GM21367 (cell line): Measurements from ENCODE around the gene SCFD2.

Source experiments
- ATAC-seq: cut with Tn5 transposase; IDR thresholded peaks from one replicate; pipeline ENCODE4 v1.9.1; 2021; ENCODE audit not compliant: unreplicated experiment

Gene SCFD2

GRCh38 chr4:52868133-52868532, 497.7 kb downstream of the SCFD2 start:
- ATAC-seq = no peak

GRCh38 chr4:52867163-52867562, 498.7 kb downstream of the SCFD2 start:
- ATAC-seq = no peak

DNA sequence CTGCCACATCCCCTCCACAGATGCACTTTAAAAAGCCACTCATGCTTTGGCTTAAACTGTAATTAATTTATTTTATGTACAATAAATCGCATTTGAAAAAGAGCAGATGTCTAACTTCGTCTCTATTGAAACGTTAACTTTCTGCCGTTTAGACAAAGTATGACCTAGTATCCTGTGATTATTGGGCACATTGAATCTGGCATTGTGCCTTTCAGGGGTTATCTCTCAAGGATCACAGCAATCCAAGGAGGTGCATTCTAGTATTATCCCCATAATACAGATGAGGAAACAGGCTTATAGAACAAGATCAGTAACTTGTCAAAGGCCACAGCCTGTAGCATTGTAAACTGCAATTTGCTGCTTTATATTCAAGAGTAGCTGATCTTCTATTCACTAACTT, 499.1 kb downstream of the SCFD2 start:
- no peak for ATAC-seq

DNA sequence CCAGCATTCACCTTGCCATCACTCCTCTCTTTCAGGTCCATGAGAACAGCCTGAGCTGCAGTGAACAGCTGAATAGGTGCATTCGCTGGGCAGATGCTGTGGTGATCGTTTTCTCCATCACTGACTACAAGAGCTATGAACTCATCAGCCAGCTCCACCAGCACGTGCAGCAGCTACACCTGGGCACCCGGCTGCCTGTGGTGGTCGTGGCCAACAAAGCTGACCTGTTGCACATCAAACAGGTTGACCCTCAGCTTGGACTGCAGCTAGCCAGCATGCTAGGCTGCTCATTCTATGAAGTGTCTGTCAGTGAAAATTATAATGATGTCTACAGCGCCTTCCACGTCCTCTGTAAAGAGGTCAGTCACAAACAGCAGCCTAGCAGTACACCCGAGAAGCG, 500.6 kb downstream of the SCFD2 start:
- ATAC-seq = no peak

DNA sequence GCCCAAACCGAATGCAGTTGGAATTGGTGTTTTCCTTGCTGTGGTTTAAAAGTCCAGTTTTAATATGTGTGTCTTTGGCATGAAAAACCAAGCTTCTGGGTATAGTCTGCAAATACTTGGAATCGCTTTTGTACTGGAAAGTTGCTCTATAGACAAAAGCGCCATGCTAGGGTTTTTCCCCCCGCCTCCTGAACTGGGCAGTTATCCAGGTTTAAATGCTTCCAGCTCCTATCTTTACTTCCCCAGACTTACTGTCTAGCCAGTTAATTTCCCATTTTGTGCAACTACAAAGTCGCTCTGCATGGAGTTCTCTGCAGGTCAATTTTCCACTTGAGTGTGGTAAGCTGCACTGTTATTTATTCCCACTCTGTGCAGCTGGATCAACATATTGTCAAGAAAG, 501.1 kb downstream of the SCFD2 start:
- ATAC-seq = no peak

DNA sequence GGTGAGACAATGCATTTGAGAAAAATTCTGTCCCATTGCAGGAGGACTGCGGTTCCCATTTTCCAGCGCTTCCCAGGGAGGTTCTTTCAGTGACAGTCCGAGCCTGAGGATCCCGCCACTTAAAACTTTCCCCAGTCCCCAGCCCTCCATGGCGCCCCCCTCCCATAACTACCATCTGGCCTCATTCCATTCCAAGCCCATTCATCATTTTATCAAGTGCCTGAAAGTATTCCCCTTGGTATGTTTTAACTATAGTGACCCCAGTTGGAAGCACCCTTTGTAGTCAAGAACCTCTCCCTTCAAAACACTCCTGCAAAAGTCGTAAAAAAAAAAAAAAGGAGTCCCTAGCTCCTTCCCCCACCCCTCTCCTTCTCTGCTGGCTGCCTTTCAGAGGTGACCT, 502.5 kb downstream of the SCFD2 start:
- no peak for ATAC-seq

DNA sequence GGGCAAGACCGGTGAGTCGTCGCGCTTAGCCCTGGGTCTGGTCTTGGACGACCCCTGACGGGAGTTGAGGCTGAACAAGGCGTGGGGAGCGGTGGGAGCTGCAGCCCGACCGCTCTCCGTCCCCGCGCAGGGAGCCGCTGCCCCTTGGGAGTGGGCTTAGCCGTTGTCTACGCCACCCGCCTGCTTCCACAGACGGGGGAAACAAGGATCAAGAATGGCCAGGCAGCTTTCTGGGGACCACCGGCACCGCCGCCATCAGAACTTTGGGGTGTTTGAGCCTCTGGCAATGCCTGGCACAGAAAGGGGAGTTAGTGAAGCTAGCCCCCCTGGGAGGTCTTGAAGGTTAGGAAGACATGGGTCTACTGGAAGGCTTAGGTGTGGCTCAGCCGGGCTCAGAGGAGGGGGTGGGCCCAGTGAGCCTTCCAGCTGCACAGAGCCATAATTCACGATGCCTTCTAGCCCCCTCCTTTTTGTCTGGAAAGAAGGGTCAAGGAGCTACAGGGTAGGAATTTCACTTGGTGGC, 503.2 kb downstream of the SCFD2 start:
- ATAC-seq = no peak

- ATAC-seq = peak; percentile 98
Measured at GRCh38 chr4:52861879-52862616, 503.8 kb downstream of the SCFD2 start, which contains the start of gene RASL11B. RASL11B (plus strand) TSS chr4:52862317; CDS start chr4:52862508, 191 bp downstream.

- ATAC-seq = no peak
Measured at GRCh38 chr4:52861171-52861823, 504.6 kb downstream of the SCFD2 start.

GRCh38 chr4:52860361-52860760, 505.5 kb downstream of the SCFD2 start:
- no peak for ATAC-seq

DNA sequence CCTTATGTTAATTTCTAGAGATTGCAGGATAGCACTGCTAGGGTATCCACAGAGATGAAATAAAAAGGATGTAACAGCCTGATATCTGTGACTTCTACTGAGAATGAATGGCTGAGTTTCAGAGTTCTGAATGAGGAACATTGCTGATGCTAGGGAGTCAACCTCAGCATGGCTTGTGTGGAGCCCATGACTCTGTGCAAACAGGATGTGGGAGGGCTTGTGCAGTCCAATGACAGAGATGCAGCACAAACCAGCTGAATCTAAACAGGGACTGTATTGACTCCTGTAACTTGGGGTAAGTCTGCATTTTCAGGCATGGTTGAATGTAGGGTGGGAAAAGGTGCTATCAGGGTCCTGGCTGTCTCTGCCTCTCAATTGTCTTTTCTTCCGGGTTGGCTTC, 509.1 kb downstream of the SCFD2 start:
- ATAC-seq = no peak

DNA sequence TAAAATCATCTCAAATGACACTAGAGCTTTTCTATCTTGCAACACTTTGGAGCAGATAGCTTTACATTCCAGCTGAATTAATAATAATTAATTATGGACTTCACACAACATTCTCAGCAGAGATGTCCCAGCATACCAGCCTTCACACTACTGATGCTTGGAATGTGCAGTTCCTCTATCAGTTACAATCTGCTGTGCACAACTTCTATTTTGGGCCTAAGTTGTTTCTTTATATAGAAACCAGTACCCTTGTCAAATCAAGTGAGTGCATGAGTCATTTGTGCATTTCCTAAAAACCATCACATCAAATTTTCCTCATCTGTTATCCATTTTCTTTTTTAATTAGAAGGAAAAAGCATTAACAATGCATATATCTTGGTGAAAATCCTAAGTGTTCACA, 512.5 kb downstream of the SCFD2 start:
- no peak for ATAC-seq

DNA sequence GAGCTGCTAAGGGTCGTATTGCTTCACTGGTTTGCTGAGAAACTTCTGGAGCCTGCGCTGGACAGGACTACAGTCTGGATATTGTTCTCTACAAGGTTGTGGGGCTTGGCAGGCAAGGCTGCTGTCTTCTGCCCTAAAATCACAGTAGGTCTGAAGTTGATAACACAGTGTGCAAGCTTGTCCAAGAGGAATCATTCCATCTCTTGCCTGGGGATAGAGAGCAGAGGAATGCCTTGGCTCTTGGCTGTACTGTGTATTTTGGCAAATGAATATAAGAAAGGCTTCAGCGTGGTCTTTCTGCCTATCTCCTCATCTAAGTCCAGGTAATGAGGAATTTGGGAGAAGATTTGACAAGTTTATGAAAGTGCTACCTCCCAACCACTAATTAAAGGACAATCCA, 513.1 kb downstream of the SCFD2 start:
- no peak for ATAC-seq

GRCh38 chr4:52852041-52852440, 513.8 kb downstream of the SCFD2 start:
- ATAC-seq = no peak

DNA sequence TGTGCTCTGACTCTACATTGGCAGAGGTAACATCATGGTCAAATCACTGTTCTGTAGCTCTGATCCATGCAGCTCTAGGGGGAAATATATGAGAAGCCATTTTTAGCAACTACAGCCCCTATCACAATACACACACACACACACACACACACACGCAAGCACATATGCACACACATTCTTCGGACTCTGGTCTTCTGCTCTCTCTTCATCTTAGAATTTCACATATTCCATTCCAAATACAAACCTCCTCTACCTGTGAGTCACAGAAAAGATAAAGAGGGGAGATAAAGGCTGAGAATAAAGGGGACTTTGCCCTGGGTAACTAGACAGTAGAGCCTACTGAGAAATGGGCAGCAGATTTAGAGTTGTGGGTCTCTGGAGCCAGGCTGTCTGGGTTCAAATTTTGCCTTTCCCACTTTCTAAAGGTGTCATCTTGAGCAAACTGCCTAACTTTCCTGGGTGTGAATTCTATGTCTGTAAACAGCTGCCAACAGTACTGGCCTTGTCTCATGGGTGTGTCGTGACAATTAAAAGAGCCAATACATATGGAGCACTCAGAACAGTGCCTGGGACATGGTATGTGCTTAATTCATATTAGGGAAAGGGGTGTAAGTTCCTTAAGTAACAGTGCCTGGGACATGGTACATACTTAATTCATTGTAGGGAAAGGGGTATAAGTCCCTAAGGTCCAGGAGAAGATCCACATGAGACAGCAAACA, 515.3 kb downstream of the SCFD2 start:
- no peak for ATAC-seq

DNA sequence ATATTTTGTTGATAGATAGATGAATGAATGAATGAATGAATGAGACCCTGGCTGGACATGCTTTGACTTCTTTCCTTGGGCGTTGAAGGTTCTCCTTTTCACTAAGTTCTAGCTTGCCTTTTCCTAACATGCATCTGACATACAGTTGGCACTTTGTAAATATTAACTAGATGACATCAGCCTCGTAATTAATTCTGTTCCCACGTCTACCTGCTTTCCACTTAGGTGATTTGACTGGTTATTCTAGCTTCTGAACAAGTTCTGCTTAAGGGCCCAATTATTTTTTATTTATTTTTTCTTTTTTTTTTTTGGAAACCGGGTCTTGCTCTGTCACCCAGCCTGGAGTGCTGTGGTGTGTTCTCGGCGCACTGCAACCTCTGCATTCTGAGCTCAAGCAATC, 517.6 kb downstream of the SCFD2 start:
- no peak for ATAC-seq

DNA sequence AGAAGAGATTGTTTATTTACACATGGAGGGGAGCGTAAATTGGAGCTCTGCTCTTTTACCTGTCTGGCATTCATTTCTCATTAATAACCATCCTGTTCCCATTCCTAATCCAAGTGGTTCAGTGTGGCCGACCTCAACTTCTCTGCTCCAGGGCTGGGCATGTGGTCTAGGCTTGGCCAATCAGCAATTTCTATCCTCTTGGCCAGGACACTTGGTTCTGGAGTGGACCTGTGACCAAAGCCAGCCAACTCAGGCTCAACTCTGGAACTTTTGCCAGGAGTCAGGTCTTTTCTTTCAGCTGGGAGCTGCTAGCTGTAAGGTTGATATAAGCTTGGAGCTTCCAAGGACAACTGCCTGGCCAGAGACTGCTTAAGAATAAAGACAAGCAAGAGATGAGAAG, 519.4 kb downstream of the SCFD2 start:
- no peak for ATAC-seq

- no peak for ATAC-seq
Measured at GRCh38 chr4:52844596-52844995, 521.3 kb downstream of the SCFD2 start.

- ATAC-seq = peak; percentile 60
Measured at GRCh38 chr4:52843958-52844357, 521.9 kb downstream of the SCFD2 start.

- ATAC-seq = no peak
Measured at GRCh38 chr4:52843351-52843750, 522.5 kb downstream of the SCFD2 start.

DNA sequence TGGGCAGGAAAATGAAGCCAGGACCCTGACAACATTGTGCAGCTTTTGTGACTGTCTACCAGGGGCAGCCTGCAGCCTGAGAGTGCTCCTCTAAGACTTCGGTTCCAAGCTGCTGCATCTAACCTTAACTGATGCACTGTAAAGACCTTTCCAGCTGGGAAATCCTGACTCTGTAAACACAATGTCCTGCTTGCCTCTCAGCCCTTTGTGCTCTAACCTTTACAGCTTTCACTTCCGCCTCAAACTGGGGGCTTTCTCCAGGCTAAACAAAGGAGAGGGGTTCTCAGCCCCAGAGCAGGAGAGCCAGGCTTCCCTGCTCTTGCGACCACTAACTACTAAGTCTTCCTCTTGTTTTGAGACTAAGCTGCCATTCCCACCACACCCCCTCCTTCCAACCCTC, 523.1 kb downstream of the SCFD2 start:
- no peak for ATAC-seq
